Kidney epithelial cell (primary cell): ENCODE results near the gene RAB3C. TPM values are rescaled to one million over a fixed set of nuclear protein-coding genes. Genes with fewer than 3 reads are reported as not detected.
"Not testable (repeated sequence)": the region's sequence is repeated elsewhere in the genome, so short reads cannot be mapped to it uniquely, and the experiment has no call there.

Source experiments
- DNase-seq: peaks from one replicate; pipeline ENCODE4 v3.0.0-alpha.2; 2010; ENCODE audit warnings: low read depth
- H3K27me3 ChIP-seq: 2 replicates; pipeline ENCODE4 v1.6.0; 2011; ENCODE audit warnings: low read length; ENCODE audit not compliant: control insufficient read depth, insufficient read depth
- H3K36me3 ChIP-seq: 2 replicates; pipeline ENCODE4 v1.5.1; 2011; ENCODE audit warnings: low read length; ENCODE audit not compliant: control insufficient read depth, insufficient read depth
- H3K4me3 ChIP-seq: 2 replicates; pipeline ENCODE4 v1.5.1; 2011; ENCODE audit warnings: low read depth, mild to moderate bottlenecking, control low read depth, low read length
- total RNA-seq: library from RNA; depleted of rRNA; stranded (reverse); fragments of >200 nt; gene quantifications from 2 replicates; pipeline ENCODE4 v1.2.3, GENCODE V29; 2015
- TF ChIP-seq, protein P1 (sequence below): IDR thresholded peaks from 2 replicates; pipeline ENCODE4 v1.5.1; 2011; ENCODE audit warnings: mild to moderate bottlenecking, moderate library complexity, low read length, control low read depth, inconsistent platforms; ENCODE audit not compliant: insufficient read depth, poor library complexity, severe bottlenecking

The RAB3C gene
- total RNA-seq, 1 donor from 2014 or later = 0.04 TPM

- Histone ChIP-seq H3K36me3 (no peaks in the 10 kb centered on the region), H3K4me3 (no peak overlapping the region), H3K27me3 (no peaks in the 10 kb centered on the region)
- DNase-seq = no peak
- TF ChIP-seq, protein P1, sequence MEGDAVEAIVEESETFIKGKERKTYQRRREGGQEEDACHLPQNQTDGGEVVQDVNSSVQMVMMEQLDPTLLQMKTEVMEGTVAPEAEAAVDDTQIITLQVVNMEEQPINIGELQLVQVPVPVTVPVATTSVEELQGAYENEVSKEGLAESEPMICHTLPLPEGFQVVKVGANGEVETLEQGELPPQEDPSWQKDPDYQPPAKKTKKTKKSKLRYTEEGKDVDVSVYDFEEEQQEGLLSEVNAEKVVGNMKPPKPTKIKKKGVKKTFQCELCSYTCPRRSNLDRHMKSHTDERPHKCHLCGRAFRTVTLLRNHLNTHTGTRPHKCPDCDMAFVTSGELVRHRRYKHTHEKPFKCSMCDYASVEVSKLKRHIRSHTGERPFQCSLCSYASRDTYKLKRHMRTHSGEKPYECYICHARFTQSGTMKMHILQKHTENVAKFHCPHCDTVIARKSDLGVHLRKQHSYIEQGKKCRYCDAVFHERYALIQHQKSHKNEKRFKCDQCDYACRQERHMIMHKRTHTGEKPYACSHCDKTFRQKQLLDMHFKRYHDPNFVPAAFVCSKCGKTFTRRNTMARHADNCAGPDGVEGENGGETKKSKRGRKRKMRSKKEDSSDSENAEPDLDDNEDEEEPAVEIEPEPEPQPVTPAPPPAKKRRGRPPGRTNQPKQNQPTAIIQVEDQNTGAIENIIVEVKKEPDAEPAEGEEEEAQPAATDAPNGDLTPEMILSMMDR = no peak
Observed at GRCh38 chr5:58545912-58546311, 37.0 kb upstream of the RAB3C start.

GRCh38 chr5:58548068-58548467 is 34.8 kb upstream of the RAB3C start:
- H3K4me3 ChIP-seq = no peak overlapping the region
- H3K27me3 ChIP-seq = no peaks in the 10 kb centered on the region
- H3K36me3 ChIP-seq = no peaks in the 10 kb centered on the region
- no peak for DNase-seq
- TF ChIP-seq, protein P1 = no peak

DNA sequence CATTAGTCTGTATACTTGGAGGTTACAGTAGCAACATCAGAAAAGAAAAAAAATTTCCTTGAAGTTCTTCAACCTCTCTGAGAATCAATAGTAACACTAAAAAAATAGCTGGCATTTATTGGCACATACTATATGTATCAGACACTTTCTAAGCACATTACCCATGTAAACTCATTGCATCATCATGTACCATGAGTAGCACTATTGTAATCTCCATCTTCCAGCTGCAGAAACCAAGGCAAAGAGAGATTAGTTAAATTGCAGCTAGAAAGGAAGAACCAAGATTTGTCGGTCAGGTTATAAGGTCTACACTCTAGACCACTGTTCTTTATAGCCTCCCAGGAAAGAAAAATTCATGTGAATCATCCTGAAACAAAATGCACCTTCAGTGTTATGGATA is 31.4 kb upstream of the RAB3C start:
- Histone ChIP-seq H3K36me3 (no peaks in the 10 kb centered on the region), H3K4me3 (no peak overlapping the region), H3K27me3 (no peaks in the 10 kb centered on the region)
- TF ChIP-seq, protein P1 = no peak
- DNase-seq = no peak

DNA sequence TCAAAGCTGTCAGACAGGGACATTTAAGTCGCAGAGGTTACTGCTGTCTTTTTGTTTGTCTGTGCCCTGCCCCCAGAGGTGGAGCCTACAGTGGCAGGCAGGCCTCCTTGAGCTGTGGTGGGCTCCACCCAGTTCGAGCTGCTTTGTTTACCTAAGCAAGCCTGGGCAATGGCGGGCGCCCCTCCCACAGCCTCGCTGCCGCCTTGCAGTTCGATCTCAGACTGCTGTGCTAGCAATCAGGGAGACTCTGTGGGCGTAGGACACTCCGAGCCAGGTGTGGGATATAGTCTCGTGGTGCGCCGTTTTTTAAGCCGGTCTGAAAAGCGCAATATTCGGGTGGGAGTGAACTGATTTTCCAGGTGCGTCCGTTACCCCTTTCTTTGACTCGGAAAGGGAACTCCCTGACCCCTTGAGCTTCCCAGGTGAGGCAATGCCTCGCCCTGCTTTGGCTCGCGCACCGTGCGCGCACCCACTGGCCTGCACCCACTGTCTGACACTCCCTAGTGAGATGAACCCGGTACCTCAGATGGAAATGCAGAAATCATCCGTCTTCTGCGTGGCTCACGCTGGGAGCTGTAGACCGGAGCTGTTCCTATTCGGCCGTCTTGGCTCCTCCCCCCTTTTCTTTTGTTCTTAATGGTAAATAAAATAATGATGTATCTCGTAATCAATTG is 25.1 kb upstream of the RAB3C start:
- H3K27me3 ChIP-seq, H3K4me3 ChIP-seq, H3K36me3 ChIP-seq, DNase-seq: not testable (repeated sequence)

- not testable (repeated sequence) for H3K36me3 ChIP-seq, H3K4me3 ChIP-seq, DNase-seq, H3K27me3 ChIP-seq
Observed at GRCh38 chr5:58563016-58563700, 19.7 kb upstream of the RAB3C start.

- not testable (repeated sequence) for H3K4me3 ChIP-seq, DNase-seq, H3K27me3 ChIP-seq, H3K36me3 ChIP-seq
Observed at GRCh38 chr5:58564043-58564832, 18.6 kb upstream of the RAB3C start.

GRCh38 chr5:58565033-58565432 is 17.8 kb upstream of the RAB3C start:
- Histone ChIP-seq H3K36me3 (no peaks in the 10 kb centered on the region), H3K4me3 (no peak overlapping the region), H3K27me3 (no peaks in the 10 kb centered on the region)
- TF ChIP-seq, protein P1 = no peak
- DNase-seq = no peak
